A549 (cell line): ENCODE measurements around the gene ASGR1. TPM values are rescaled to one million over a fixed set of nuclear protein-coding genes. Genes with fewer than 3 reads are reported as not detected.

Experiments
- ATAC-seq, 2 experiments: fragments of 200-7000 bp in 1 of 2; fragments of >200 bp in 1 of 2; cut with Nextera tagmentation in 1 of 2; cut with Tn5 transposase in 1 of 2; 3 replicates each; pipeline versions ENCODE4 v1.8.0 to v1.9.1; 2018 to 2020; ENCODE audit warnings: mild to moderate bottlenecking in 1 of 2, moderate library complexity in 1 of 2
- CTCF ChIA-PET: fragments of 300-600 bp; sonication (Branson Sonifier 250); formaldehyde crosslinking; extraction: SDS; loops from one replicate; lab custom pipeline; 2021; ENCODE audit warnings: antibody characterized with exemption, inconsistent platforms; lab: Yijun Ruan, JAX
- POLR2A ChIA-PET: fragments of 350-600 bp; formaldehyde crosslinking; extraction: SDS; loops from one replicate; lab custom pipeline; 2021; ENCODE audit warnings: antibody characterized with exemption, inconsistent platforms; lab: Yijun Ruan, JAX
- DNase-seq, 2 experiments: peaks; one replicate each; pipeline versions ENCODE4 v3.0.0 to v3.0.0-alpha.2; 2011 to 2016; ENCODE audit warnings: low read depth in 1 of 2, low spot score in 1 of 2
- FAIRE-seq: peaks from 2 replicates; lab custom pipeline; 2011; peaks lifted over from hg19 to GRCh38; lab: Jason Lieb, UNC
- H3K27ac ChIP-seq, 2 experiments: fragments of >200 bp; sonication (Bioruptor Twin); formaldehyde crosslinking; 3 replicates each; pipeline ENCODE4 v1.5.1; 2016 to 2017
- H3K4me1 ChIP-seq: fragments of >200 bp; sonication (Bioruptor Twin); formaldehyde crosslinking; 3 replicates; pipeline ENCODE4 v1.6.1; 2016
- H3K4me2 ChIP-seq: fragments of >200 bp; sonication (Bioruptor Twin); formaldehyde crosslinking; 3 replicates; pipeline ENCODE4 v1.6.1; 2016
- H3K4me3 ChIP-seq: fragments of >200 bp; sonication (Bioruptor Twin); formaldehyde crosslinking; 3 replicates; pipeline ENCODE4 v1.5.1; 2016
- H3K9me3 ChIP-seq: fragments of >200 bp; sonication (Bioruptor Twin); formaldehyde crosslinking; 3 replicates; pipeline ENCODE4 v1.6.1; 2016
- BHLHE40 ChIP-seq: IDR thresholded peaks from 2 replicates; pipeline ENCODE4 v1.6.1; 2012; ENCODE audit warnings: low read depth, low read length, inconsistent platforms
- CEBPB ChIP-seq, 2 experiments: fragments of >200 bp in 1 of 2; sonication (Bioruptor Twin) in 1 of 2; formaldehyde crosslinking in 1 of 2; IDR thresholded peaks; 2 replicates each; pipeline ENCODE4 v1.6.1; 2012 to 2016
- CHD2 ChIP-seq: fragments of 150-350 bp; IDR thresholded peaks from 2 replicates; pipeline ENCODE4 v1.6.1; 2014; ENCODE audit warnings: low read length; ENCODE audit not compliant: partially characterized antibody
- FOSL2 ChIP-seq, 2 experiments: fragments of 450-650 bp in 1 of 2; fragments of >200 bp in 1 of 2; sonication (Bioruptor Twin) in 1 of 2; formaldehyde crosslinking; IDR thresholded peaks; 2 replicates each; pipeline versions ENCODE4 v1.5.0 to v1.6.1; 2016 to 2020; ENCODE audit warnings: mild to moderate bottlenecking in 1 of 2, moderate library complexity in 1 of 2
- FOXS1 ChIP-seq: fragments of 250-450 bp; sonication (Bioruptor Pico); IDR thresholded peaks from 2 replicates; pipeline ENCODE4 v1.5.0; 2020; ENCODE audit warnings: mild to moderate bottlenecking, moderate library complexity
- HEYL ChIP-seq: fragments of 250-450 bp; sonication (Bioruptor Pico); IDR thresholded peaks from 2 replicates; pipeline ENCODE4 v1.8.0; 2021; ENCODE audit warnings: mild to moderate bottlenecking, moderate library complexity
- HMGXB4 ChIP-seq: fragments of 250-450 bp; sonication (Bioruptor Pico); IDR thresholded peaks from 2 replicates; pipeline ENCODE4 v1.5.0; 2021; ENCODE audit warnings: mild to moderate bottlenecking, moderate library complexity, borderline replicate concordance
- JUNB ChIP-seq: fragments of >200 bp; sonication (Bioruptor Twin); formaldehyde crosslinking; IDR thresholded peaks from 2 replicates; pipeline ENCODE4 v1.6.1; 2016
- PHF8 ChIP-seq: fragments of 200-600 bp; sonication (generic); IDR thresholded peaks from 2 replicates; pipeline ENCODE4 v1.6.1; 2016; ENCODE audit warnings: low read depth, mild to moderate bottlenecking, antibody characterized with exemption, moderate library complexity, borderline replicate concordance
- POLR2AphosphoS2 ChIP-seq: conservative IDR thresholded peaks from 2 replicates; pipeline ENCODE4 v1.6.1; 2012; ENCODE audit warnings: low read length, improper control_type of control experiment, inconsistent platforms
- RARB ChIP-seq: fragments of 250-450 bp; sonication (Bioruptor Pico); IDR thresholded peaks from 2 replicates; pipeline ENCODE4 v1.8.0; 2021; ENCODE audit warnings: mild to moderate bottlenecking, moderate library complexity
- SREBF2 ChIP-seq: fragments of 450-650 bp; IDR thresholded peaks from 2 replicates; pipeline ENCODE4 v1.6.1; 2014; ENCODE audit warnings: mild to moderate bottlenecking, moderate library complexity
- USF2 ChIP-seq: fragments of 450-650 bp; IDR thresholded peaks from 2 replicates; pipeline ENCODE4 v1.6.1; 2014; ENCODE audit warnings: antibody characterized with exemption
- WGBS: methylation state at CpG from one replicate; pipeline ENCODE4 v1.1.6; 2017; ENCODE audit errors: missing lambda C conversion rate; 5-methylcytosine and 5-hydroxymethylcytosine counted together
- polyA plus RNA-seq, 4 experiments: library from polyadenylated mRNA; depleted of rRNA in 3 of 4; stranded (reverse); fragments of >200 nt; fragmentation: RNase III in 1 of 4; extraction: RNeasy Plus Mini Kit Qiagen cat#74134 plus additional on column Dnase treatment in 1 of 4; gene quantifications; 2 replicates in 3 of 4; 3 replicates in 1 of 4; pipeline ENCODE4 v1.2.3, GENCODE V29; 2011 to 2017
- TF ChIP-seq, protein P1 (sequence below): fragments of 250-450 bp; sonication (Bioruptor Pico); IDR thresholded peaks from 2 replicates; pipeline ENCODE4 v1.5.0; 2020; ENCODE audit warnings: low read depth, mild to moderate bottlenecking, moderate library complexity
- TF ChIP-seq, protein P2 (sequence below): fragments of 200-600 bp; sonication (generic); IDR thresholded peaks from 2 replicates; pipeline ENCODE4 v1.6.1; 2016; ENCODE audit warnings: antibody characterized with exemption, mild to moderate bottlenecking, moderate library complexity

The ASGR1 gene
- polyA plus RNA-seq, 2 of the 4 experiments (the other 2 are of a cell fraction) = 1.6 to 2.6 TPM

DNA sequence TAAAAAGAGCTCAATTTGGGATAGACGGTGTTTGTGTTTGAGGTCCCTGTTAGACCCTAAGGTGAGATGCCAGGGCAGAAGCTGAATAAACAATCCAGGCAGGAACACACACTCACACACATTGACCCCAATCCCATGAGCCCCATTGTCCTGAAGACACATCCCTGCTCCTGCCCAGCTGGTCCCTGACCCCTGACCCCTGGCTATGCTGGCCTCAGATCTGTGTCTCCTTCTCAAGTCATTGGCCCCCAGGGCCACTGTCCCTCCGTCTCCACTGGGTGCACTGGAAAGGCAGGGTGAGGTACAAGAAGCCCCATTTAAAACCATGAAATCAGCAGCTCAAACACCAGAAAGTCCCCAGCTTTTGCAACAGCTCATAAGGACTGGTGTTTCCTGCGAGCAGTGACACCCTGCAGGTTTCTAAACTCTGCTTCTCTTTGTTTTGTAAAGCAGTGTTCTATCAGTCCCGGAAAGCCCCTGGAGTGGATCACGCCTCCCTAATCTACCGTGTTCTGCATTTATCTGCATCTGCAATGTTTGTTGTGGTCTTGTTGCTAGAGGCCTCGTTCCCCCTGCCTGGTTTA is 46.6 kb downstream of the ASGR1 start:
- ChIA-PET CTCF (interaction anchor here (0.7 to 45.7 kb wide), 10 partner anchors 9 to 100 kb away, joined by 3 to 1477 read pairs (median 4); partner anchors contain the start of genes ASGR2, SLC16A11 and SLC16A13), POLR2A (interaction anchor here (0.6 kb wide), 3 partner anchors 32 to 187 kb away, joined by 3 to 7 read pairs (median 5); no protein-coding TSS in a partner anchor)
- 58% methylated on average over 7 of the region's 7 CpGs for WGBS
- FAIRE-seq (no peak), DNase-seq (no peak), ATAC-seq (no peak)
- Histone ChIP-seq H3K27ac (peak overlapping the region in 1 of 2 experiments; percentile 34; a peak in 2 of 6 replicates), H3K4me1 (peaks cover 4% of the 10 kb centered on the region; the same call in 2 of the 3 replicates), H3K4me2 (no peak overlapping the region), H3K4me3 (no peak overlapping the region), H3K9me3 (no peaks in the 10 kb centered on the region)
- no peak for TF ChIP-seq POLR2AphosphoS2
- no peak for TF ChIP-seq USF2
- no peak for TF ChIP-seq CEBPB (IDR thresholded peaks at IDR 0.05)
- no peak for TF ChIP-seq BHLHE40
- TF ChIP-seq HEYL = no peak
- TF ChIP-seq FOSL2 (IDR thresholded peaks at IDR 0.05) = no peak
- TF ChIP-seq FOSL2 (CRISPR knock-in tag; IDR thresholded peaks at IDR 0.05) = no peak
- TF ChIP-seq, protein P1, sequence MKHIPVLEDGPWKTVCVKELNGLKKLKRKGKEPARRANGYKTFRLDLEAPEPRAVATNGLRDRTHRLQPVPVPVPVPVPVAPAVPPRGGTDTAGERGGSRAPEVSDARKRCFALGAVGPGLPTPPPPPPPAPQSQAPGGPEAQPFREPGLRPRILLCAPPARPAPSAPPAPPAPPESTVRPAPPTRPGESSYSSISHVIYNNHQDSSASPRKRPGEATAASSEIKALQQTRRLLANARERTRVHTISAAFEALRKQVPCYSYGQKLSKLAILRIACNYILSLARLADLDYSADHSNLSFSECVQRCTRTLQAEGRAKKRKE = no peak

- TF ChIP-seq HEYL (no peak), PHF8 (no peak), SREBF2 (no peak), RARB (CRISPR knock-in tag) (no peak), JUNB (no peak), CEBPB (IDR thresholded peaks at IDR 0.05) (no peak), HMGXB4 (CRISPR knock-in tag) (no peak), FOXS1 (no peak), CHD2 (no peak)
- TF ChIP-seq, protein P2, sequence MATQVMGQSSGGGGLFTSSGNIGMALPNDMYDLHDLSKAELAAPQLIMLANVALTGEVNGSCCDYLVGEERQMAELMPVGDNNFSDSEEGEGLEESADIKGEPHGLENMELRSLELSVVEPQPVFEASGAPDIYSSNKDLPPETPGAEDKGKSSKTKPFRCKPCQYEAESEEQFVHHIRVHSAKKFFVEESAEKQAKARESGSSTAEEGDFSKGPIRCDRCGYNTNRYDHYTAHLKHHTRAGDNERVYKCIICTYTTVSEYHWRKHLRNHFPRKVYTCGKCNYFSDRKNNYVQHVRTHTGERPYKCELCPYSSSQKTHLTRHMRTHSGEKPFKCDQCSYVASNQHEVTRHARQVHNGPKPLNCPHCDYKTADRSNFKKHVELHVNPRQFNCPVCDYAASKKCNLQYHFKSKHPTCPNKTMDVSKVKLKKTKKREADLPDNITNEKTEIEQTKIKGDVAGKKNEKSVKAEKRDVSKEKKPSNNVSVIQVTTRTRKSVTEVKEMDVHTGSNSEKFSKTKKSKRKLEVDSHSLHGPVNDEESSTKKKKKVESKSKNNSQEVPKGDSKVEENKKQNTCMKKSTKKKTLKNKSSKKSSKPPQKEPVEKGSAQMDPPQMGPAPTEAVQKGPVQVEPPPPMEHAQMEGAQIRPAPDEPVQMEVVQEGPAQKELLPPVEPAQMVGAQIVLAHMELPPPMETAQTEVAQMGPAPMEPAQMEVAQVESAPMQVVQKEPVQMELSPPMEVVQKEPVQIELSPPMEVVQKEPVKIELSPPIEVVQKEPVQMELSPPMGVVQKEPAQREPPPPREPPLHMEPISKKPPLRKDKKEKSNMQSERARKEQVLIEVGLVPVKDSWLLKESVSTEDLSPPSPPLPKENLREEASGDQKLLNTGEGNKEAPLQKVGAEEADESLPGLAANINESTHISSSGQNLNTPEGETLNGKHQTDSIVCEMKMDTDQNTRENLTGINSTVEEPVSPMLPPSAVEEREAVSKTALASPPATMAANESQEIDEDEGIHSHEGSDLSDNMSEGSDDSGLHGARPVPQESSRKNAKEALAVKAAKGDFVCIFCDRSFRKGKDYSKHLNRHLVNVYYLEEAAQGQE = no peak
- TF ChIP-seq, all 56 proteins: peak for 0
- no peak for DNase-seq
- WGBS = 93% methylated on average over 5 of the region's 5 CpGs
- no peak for FAIRE-seq
- no peaks in the 10 kb centered on the region for H3K9me3 ChIP-seq
- H3K27ac ChIP-seq = peak overlapping the region in 1 of 2 experiments; percentile 2; a peak in 1 of 6 replicates
- CTCF ChIA-PET = interaction anchor here (1.1 to 45.7 kb wide), 4 partner anchors 12 to 80 kb away, joined by 3 to 1477 read pairs (median 56); partner anchors contain the start of genes ASGR2, SLC16A11 and SLC16A13
- H3K4me2 ChIP-seq = no peak overlapping the region
- POLR2A ChIA-PET = no interaction called here
- no peak for ATAC-seq
- peaks cover 4% of the 10 kb centered on the region; the same call in 2 of the 3 replicates for H3K4me1 ChIP-seq
- no peak overlapping the region for H3K4me3 ChIP-seq
Observed at GRCh38 chr17:7131423-7131791, 47.8 kb downstream of the ASGR1 start.
